HG02938 (cell line): ENCODE results near the gene EXOC4.

Experiments used
- ATAC-seq: cut with Tn5 transposase; IDR thresholded peaks from one replicate; pipeline ENCODE4 v1.9.1; 2021; ENCODE audit warnings: mild to moderate bottlenecking, moderate library complexity; ENCODE audit not compliant: unreplicated experiment

Gene EXOC4

GRCh38 chr7:134009314-134010110 is 756.6 kb downstream of the EXOC4 start:
- ATAC-seq: no peak

- ATAC-seq: no peak
These were observed 760.4 kb downstream of the EXOC4 start for GRCh38 chr7:134013249-134013648.

- ATAC-seq: no peak
These were observed 762.1 kb downstream of the EXOC4 start for GRCh38 chr7:134014935-134015334.

- no peak for ATAC-seq
These were observed 763.5 kb downstream of the EXOC4 start for GRCh38 chr7:134016223-134016941.

- no peak for ATAC-seq
These were observed 764.0 kb downstream of the EXOC4 start for GRCh38 chr7:134016942-134017303.

GRCh38 chr7:134018306-134018705 is 765.4 kb downstream of the EXOC4 start:
- no peak for ATAC-seq

- ATAC-seq: no peak
These were observed 766.4 kb downstream of the EXOC4 start for GRCh38 chr7:134019251-134019650.

GRCh38 chr7:134021836-134022235 is 769.0 kb downstream of the EXOC4 start:
- no peak for ATAC-seq

- ATAC-seq: no peak
These were observed 769.5 kb downstream of the EXOC4 start for GRCh38 chr7:134022286-134022911.

GRCh38 chr7:134024739-134025138 is 771.9 kb downstream of the EXOC4 start:
- ATAC-seq: no peak

- ATAC-seq: no peak
These were observed 776.0 kb downstream of the EXOC4 start for GRCh38 chr7:134028853-134029252.

- no peak for ATAC-seq
These were observed 776.9 kb downstream of the EXOC4 start for GRCh38 chr7:134029743-134030142.

GRCh38 chr7:134030460-134030865 is 777.6 kb downstream of the EXOC4 start:
- ATAC-seq: no peak

GRCh38 chr7:134031835-134032617 is 779.1 kb downstream of the EXOC4 start:
- no peak for ATAC-seq

GRCh38 chr7:134034652-134035051 is 781.8 kb downstream of the EXOC4 start:
- ATAC-seq: no peak

GRCh38 chr7:134037991-134038390 is 785.1 kb downstream of the EXOC4 start:
- no peak for ATAC-seq

GRCh38 chr7:134040988-134041387 is 788.1 kb downstream of the EXOC4 start:
- ATAC-seq: no peak

- ATAC-seq: no peak
These were observed 788.6 kb downstream of the EXOC4 start for GRCh38 chr7:134041477-134041876.

- ATAC-seq: no peak
These were observed 789.4 kb downstream of the EXOC4 start for GRCh38 chr7:134042307-134042706.

GRCh38 chr7:134044682-134045081 is 791.8 kb downstream of the EXOC4 start:
- no peak for ATAC-seq

GRCh38 chr7:134045716-134046115 is 792.8 kb downstream of the EXOC4 start:
- no peak for ATAC-seq
